Tibial nerve (tissue), 3 donors: ENCODE data around the gene RSPH9.

Experiments
- CTCF ChIP-seq, 5 experiments: fragments of 200-600 bp in 3 of 5; fragments of 450-650 bp in 2 of 5; sonication (generic) in 3 of 5; IDR thresholded peaks; one replicate each; pipeline ENCODE4 v1.5.1; 2016 to 2019; ENCODE audit warnings: antibody characterized with exemption in 5 of 5, mild to moderate bottlenecking in 3 of 5, moderate library complexity in 2 of 5
- POLR2A ChIP-seq, 2 donors: fragments of 450-650 bp; IDR thresholded peaks; one replicate each; pipeline ENCODE4 v1.6.1; 2017; ENCODE audit warnings: antibody characterized with exemption in 2 of 2, mild to moderate bottlenecking in 2 of 2, moderate library complexity in 2 of 2

- TF ChIP-seq CTCF (IDR thresholded peaks at IDR 0.05) (no peak), POLR2A (IDR thresholded peaks at IDR 0.05) (no peak)
Measured at GRCh38 chr6:43695215-43695966, 50.6 kb downstream of the RSPH9 start.
